ENCODE results near the gene IQCF5.
"Not testable (repeated sequence)": the region's sequence is repeated elsewhere in the genome, so short reads cannot be mapped to it uniquely, and the experiment has no call there.

Gene IQCF5

GRCh38 chr3:51862886-51863285 lies 12.5 kb downstream of the IQCF5 start:
- no peak for DNase-seq

- no peak for DNase-seq
Observed at GRCh38 chr3:51860703-51861665, 14.4 kb downstream of the IQCF5 start, which contains the start of gene IQCF2. TSS of gene IQCF2 (plus strand) at chr3:51861615. CDS start at chr3:51861667, 52 bp downstream.

DNA sequence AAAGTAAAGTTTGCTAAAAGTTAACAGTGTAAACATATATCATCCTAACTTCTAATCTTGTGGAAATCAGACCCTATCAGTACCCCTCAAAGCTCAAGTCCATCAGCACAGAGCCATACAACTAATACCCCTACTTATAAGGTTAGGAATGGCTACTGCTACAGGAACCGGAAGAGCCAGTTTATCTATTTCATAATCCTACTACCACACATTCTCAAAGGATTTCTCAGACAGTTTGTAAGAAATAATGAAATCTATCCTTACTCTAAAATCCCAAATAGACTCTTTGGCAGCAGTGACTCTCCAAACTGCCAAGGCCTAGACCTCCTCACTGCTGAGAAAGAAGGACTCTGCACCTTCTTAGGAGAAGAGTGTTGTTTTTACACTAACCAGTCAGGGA lies 20.0 kb downstream of the IQCF5 start:
- not testable (repeated sequence) for DNase-seq

DNA sequence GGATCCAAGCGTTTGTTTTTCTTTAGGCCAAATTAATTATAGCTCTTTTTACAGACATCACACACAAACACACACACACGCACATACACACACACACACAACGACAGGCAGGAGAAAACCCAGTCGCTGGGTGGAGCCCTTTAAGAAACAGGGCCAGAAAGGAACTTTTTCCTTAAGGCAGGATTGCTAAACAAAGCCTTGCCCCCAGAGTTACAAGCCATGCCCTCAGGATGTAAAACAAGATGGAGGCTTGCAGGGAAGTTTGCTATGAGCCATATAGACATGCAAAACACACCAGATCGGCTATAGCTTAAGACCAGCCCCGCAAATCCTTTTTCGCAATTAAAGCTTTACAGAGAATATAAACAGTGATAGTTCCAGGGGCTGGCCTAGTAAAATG lies 30.3 kb downstream of the IQCF5 start:
- DNase-seq, result no peak

GRCh38 chr3:51836606-51837005 lies 38.8 kb downstream of the IQCF5 start:
- no peak for DNase-seq

- no peak for DNase-seq
Observed at GRCh38 chr3:51830836-51831385, 44.5 kb downstream of the IQCF5 start.

- no peak for DNase-seq
Observed at GRCh38 chr3:51830345-51830744, 45.1 kb downstream of the IQCF5 start.

GRCh38 chr3:51828297-51828696 lies 47.1 kb downstream of the IQCF5 start:
- DNase-seq, result no peak

All from NCI-H446 (cell line).